Stromal cell of bone marrow (primary cell): ENCODE measurements around the gene ZFHX3.
A peak's percentile ranks its signal among the peaks of the same experiment; 100 is the strongest.

Experiments
- DNase-seq: peaks from one replicate; pipeline ENCODE4 v3.0.0-alpha.2; 2012; ENCODE audit warnings: low read depth

ZFHX3 gene

DNA sequence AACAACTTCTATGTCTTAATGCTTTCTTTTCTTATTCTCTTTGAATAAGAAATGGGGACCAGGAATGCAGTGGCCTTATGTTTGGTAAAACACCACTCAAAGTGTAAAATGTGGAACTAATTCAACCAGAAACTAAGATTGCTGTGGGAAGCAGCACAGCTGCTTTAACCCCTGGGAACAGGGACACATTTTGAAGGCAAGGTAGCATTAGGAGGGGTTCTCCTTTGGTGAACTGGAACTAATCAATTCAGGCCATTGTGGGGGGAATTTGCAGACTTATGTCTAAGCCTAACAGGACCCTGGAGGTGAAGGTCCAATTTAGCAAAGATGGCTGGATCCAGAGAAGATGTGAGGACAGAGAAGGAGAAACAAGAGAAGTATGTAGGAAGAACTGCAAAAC, 256.1 kb downstream of the ZFHX3 start:
- DNase-seq = no peak

DNA sequence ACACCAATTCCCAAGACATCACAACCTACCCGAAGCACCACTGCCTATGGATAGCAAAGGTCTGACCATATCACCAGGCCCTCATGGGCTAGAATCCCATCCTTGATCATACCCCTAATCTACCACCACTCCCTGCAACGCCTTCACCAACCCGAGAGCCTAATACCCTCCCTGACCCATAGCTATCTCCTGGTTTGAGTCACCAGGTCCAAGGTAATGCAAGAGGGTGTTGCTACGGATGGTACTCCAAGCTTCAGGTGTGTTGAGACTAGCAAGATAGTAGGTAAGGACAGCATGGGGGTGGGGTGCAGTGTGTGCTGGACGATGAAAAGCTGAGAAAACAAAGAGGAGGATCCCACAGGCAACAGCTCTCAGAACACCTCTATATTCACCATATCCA, 258.0 kb downstream of the ZFHX3 start:
- no peak for DNase-seq

DNA sequence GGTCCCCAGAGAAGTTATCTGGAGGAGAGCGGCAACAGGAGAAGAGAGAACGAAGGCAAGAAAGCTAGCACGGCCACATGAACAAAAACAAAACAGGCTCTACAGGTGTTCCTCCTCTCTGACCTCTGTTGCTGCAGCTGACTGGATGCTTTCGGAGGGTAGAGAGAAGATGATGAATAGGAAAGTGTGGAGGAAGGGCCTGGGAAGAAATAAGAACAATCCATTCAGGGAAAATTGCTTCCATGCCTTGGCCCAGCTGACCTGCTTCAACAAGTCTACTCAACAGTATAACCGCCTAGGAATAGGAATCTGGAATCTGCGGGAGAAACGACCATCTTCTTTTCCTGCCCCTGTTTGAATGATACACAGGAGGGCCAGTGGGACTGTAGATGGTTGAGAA, 258.5 kb downstream of the ZFHX3 start:
- DNase-seq = no peak

DNA sequence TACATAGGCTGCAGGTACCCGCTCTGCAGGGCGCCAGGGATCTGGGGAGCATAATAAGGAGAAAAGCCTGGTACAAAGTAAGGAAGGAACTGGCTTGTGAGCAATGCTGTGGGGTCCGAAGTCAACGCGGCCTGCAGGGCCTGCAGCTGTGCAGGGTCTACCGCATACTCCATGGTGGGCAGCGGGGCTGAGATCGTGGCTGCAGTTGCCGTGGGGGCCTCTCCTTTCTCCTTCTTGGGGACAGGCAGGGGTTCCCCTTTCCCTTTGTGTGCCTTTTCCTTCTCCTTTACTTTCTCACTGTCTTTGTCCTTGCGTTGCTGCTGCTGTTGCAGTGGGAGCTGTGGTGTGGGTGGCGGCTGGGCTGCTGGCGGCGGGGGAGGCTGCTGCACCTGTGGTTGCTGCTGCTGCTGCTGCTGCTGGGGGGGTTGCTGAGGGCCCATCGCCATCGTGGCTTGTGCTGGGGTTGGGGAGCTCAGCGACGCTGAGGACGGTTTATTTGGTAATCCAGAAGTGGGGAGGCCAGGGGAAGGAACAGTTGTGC, 259.6 kb downstream of the ZFHX3 start:
- DNase-seq = no peak

DNA sequence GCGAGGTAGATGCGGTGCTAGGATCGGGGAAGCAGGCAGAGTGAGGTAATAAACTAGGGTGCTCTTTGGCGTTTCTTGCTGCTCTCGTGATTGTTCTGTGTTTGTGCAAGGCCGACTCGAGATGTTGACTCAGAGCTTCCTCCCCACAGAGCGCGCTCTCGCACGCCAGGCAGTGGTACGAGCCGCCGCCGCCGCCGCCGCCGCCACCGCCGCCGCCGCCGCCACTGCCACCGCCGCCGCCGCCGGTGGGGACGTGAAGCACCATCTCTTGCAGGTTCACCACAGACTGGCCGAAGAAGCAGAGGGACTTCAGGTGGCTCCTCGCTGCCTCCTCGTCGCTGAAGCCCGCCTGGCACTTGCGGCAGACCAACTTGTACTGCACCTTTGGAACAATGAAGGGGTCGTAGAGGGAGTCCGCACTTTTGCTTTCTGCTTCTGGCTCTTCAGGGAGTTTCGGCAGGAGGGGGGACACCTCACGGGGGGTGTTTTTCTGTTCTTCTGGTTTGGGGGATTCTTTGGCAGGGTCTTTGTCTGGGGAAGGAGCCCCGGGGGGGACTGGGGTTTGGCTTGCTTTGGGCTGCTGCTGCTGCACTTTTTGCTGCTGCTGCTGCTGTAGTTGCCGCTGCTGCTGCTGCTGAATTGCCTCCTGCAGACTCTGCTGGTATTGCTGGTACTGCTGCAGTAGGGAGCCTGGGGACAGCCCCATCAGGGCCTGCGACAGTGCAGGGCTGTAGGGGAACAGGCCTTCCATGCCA, 260.2 kb downstream of the ZFHX3 start:
- DNase-seq = peak; percentile 91

DNA sequence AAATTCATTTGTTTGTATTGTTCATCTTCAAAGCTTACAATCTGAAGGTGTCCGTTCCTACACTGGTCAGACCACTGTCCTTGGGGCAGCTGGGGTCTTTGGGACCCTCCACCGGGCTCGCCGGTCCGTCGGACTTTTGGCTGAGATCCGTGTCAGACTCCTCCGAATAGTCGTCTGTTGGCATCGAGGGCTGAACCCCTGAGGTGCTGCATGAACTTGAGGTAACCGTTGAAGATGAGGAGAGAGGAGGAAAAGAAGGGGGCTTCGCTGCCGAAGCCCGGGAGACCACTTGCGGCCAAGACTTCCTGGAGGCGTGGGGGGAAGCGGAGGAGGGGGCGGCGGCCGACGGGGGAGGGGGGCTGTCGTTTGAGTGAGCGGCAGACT, 260.8 kb downstream of the ZFHX3 start:
- no peak for DNase-seq

DNA sequence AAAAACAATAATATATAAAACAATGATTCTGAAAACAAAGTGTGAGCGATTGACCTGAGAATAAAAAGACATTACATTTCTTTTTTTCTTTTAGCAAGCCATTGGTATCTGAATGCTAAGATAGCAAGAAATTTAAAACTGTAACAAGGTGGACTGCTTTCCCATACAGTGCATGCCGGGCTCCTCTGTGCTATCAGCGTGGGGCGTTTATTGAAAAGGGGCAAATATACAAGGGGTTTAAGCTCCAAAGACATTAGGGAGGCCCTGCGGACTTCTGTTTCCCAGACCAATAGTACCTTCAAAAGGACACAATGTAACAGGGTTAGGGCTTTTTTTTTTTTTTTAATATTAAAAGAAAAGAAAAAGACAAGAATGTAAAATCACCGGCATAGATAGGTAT, 261.3 kb downstream of the ZFHX3 start:
- DNase-seq = no peak

DNA sequence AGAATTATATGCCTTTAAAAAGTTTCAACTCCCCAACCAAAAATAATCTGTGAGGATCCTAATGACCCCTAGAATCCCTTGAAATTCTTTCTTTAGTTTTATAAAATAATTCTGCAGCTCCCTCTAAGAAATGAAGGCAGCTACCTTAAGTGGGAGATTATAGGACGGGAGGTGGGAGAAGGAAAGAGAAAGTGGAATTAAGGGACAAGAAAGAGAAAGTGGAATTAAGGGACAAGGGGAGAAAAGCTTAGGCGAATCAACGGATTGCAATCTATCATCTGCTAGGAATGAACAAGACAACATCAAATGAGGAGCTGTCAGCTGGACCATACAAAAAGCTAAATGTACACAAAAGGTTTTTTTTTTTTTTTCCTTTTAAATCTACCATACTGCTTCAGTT, 262.0 kb downstream of the ZFHX3 start:
- DNase-seq = no peak

DNA sequence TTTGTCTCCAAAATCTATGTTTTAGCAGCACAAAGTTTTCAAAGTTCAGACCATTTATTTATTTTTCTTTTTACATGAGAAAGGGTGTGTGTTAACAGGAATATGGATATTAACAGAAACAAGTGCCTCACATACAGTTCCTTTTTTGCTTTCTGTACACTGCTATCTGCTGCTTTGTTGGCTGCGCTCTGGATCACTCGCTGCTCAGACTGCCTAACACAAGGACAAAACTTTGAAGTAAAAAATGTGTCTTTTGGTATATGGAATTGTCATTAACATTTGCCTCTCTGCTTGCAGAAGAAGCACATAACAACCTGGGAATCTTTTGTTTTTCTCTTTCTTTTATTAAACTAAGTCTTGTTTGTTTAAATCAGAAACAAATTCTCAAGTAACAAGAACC, 262.8 kb downstream of the ZFHX3 start:
- DNase-seq = no peak

DNA sequence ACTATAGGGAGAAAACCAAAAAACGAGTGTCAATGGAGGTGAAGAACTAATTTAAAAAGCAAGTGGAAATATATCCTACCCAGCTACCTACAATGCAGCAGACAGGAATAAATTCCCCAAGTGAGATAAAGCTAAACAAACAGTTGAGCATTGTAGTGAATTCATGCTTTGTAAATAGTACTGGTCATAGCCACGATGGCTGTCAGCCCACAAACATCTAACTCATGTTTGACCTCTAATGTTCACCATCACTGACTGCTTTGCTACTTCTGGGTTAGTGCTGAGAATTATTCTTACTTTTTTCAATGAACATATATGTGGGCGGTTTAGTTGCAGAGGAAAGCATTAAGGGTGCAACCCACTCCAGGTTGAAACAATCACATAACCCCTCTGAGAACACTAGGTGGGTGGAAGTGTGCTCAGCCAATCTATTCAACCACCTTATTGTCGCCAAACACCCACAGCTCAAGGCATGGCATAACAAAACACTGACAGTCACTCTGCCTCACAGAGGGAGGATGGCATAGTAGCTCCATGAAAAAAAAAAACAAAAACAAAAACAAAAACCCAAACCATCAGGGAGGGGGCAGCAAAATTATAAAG, 264.1 kb downstream of the ZFHX3 start:
- no peak for DNase-seq

DNA sequence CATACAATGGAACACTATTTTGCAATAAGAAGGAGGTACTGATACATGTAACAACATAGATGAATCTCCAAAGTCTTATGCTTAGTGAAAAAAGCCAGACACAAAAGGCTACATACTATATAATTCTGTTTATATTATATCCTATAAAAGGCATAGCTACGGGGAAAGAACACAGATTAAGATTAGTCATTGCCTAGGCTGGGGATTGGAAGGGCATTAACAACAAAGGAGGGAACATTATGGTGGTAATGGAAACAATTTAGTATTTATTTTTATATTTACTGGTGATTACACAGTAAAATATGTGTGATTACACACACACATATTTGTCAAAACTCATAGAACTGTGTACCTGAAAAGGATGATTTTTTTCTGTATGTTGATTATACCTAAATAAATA, 278.1 kb downstream of the ZFHX3 start:
- no peak for DNase-seq

DNA sequence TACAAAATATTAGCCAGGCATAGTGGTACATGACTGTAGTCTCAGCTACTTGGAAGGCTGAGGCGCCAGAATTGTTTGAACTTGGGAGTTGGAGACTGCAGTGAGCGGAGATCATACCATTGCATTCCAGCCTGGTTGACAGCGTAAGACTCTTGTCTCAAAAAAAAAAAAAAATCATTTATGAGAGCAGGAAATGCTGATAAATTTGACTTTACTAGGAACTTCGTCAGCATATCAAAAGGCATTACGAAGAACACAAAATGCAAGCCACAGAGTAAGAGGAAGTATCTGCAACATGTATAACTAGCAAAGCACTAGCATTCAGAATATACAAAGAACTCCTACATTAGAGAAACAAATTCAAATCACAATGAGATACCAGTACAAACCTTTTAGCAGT, 279.3 kb downstream of the ZFHX3 start:
- no peak for DNase-seq

DNA sequence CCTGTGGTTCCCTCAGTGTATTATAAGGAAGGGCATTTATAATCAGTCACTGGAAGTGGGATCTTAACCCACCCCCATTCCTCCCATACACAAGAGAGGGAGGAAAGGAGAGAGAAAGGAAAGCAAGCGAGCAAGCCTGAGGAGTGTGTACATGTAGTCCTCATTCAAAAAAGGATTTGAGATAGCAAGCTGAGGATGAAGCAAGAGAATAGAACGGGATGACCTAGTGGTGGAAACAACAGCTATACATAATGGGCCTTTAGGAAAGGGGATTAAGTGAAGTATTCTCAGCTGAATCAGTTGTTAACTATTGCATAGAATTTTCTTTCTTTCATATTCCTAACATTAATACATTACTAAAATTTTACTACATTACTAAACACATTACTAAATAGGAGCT, 281.4 kb downstream of the ZFHX3 start:
- no peak for DNase-seq

DNA sequence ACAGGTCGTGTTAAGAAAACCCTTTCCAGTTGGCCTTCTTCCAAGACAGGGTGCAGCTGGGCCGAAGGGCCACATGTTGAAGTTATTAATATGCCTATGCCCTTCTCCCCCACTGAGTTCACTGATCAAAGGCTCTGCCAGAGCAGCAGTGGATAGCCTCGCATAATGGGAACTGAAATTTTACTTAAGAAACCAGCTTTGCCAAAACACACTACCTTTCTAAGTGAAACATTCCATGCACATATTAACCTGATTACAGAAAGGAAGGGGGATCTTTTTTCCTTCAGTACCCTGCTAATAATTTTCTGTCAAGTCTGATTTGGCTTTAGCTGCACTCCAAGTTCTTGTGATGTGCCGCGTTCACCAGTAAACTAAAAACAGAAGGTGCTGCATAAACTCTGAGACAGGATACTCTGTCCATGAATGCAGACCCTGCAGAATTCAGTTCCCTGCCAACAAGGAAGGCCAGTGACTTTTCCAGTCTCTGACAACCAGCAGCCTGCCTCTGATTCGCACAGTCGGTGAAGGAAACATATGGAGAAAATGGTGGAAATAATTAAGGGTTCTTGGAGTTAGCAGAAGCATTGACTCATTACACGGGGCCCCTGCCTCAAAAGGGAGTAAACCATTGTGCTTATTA, 283.8 kb downstream of the ZFHX3 start:
- no peak for DNase-seq

DNA sequence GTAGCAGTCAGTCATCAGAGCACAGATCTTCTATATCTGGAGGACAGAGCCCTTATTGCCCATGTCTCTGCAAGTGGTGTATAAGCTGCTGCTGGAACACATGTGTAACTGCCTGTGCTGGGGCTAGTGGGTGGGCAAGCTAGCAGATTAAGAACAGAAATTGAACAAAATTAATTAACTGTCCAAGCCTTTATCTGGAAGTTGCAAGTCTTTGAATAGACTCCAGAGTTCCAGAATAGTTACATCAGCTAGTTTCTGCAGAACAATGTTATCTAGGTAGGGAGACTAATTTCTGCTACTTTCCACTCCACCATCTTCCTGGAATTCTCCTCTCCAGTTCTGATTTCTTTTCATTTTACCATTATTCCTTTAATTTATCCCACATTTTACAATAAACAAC, 287.3 kb downstream of the ZFHX3 start:
- DNase-seq = no peak

DNA sequence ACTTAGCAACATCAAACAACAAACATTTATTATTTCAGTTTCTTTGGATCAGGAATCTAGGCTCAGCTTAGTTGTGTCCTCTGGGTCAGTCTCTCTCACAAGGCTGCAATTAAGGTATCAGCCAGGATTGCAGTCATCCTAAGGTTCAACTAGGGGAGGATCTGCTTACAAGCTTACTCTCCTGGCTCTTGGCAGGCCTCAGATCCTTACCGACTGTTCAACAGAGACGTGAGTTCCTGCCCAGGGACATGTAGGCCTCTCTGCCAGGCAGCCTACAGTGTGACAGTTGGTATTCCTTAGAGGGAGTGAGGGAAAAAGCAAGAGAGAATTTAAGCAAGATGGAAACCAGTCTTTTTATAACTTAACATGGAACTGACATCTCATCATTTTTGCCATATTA, 294.0 kb downstream of the ZFHX3 start:
- no peak for DNase-seq

DNA sequence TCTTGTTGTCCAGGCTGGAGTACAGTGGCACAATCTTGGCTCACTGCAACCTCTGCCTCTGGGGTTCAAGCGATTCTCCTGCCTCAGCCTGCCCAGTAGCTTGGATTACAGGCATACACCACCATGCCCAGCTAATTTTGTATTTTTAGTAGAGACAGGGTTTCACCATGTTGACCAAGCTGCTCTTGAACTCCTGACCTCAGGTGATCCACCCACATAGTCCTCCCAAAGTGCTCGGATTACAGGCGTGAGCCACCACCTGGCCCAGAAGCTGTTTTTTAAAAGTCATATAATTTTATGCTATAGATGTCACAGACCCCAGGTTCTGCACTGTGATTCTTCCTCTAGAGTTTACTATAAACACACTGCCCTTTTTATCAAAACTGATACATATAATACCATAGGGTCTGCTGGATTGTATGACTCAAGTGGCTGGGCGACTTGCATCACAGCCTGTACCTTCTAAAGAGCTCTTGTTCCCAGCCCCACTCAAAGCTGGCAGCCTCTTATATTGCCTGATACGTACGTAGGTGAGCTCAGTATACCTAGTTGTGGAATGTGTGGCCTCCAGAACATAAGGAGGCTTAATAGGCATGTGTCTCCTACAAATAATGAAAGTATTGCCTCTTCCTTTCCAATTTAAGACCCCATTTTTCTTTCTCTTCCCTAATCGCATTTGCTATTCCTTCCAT, 295.8 kb downstream of the ZFHX3 start:
- no peak for DNase-seq

DNA sequence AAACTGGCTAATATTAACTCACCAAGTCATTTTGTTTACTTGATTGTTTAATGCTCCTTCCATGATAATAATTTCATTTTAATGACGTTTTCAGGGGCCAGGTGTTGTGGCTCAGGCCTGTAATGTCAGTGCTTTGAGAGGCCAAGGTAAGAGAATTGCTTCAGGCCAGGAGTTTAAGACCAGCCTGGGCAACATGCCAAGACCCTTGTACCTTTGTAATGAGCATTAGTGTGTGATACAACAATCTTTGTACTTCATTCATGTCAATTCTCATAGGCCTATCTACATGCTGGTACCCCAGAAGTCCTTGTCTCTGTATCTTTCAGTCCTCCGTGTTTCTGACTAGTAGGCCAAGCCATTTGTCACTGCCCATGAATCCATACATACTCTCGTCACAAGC, 296.9 kb downstream of the ZFHX3 start:
- DNase-seq = no peak

DNA sequence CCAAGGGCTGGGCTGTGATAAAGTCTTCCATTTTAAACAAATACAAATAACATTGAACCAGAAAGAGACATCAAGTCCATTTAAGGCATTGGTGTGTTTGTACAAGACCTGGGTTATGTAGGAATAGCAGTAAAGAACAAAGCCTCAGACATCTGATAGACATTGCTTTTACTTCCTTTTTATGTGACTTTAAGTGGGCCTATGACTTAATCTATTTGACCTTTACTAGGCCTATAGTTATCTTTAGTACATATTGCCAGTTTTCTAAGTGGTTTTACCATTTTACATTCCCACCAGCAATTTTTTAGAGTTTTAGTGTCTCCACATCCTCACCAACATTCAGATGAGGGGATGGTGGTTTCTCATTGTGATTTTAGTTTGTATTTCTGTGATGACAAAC, 298.8 kb downstream of the ZFHX3 start:
- DNase-seq = no peak

DNA sequence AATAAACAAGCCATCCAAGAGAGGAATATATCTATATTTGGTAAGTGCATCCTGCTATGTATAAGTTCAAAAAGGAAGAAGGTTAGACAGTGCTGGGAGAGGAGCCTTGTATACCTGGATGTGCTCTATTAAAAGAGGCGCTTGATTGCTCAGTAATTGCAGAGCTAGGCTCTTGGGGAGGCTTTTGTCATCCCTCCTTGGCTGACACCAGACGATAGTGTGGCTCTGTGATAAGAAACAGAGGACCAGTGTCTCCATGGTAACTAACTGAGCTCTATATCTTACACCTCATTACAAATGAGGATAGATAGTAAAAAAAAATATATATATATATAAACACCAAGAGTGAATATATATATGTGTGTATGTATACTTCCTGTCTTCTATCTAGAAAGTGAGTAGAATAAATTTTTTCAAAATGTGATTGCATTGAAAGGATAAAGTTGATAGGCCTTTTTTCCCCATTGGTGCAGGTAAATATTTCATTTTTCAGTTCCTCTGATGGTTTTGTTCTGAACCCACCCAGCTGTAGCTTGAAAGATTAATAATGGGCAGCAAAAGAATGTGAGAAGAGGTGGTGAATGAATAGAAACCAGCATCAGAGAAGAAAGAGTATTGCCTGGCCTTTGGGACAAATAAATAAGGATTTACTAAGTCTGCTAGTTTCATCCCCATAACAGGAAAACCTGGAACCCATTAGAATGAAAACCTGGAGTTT, 303.7 kb downstream of the ZFHX3 start:
- DNase-seq = no peak

DNA sequence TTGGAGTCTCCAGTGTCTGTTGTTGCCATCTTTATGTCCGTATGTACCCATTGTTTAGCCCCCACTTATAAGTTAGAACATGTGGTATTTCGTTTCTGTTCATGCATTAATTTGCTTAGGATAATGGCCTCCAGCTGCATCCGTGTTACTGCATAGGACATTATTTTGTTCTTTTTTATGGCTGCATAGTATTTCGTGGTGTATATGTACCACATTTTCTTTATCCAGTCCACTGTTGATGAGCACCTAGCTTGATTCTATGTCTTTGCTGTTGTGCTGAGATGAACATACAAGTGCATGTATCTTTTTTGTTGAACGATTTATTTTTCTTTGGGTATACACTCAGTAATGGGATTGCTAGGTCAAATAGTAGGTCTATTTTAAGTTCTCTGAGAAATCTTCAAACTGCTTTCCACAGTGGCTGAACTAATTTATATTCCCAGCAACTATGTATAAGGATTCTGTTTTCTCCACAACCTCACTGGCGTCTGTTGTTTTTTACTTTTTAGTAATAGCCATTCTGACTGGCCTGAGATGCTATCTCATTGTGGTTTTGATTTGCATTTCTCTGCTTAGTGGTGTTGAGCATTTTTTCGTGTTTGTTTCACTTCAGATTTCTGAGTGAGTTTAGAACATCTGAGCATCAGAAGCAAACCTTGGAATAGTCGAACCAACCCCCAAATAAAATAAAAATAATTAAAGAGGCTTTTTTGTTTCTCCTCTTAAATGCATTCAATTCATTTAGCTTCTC, 304.7 kb downstream of the ZFHX3 start:
- no peak for DNase-seq
